SH-SY5Y (cell line): ENCODE results near the gene CACHD1.

Experiments
- GATA2 ChIP-seq: IDR thresholded peaks from 2 replicates; pipeline ENCODE4 v1.6.1; 2011; ENCODE audit warnings: mild to moderate bottlenecking, low read depth, low read length
- GATA3 ChIP-seq: IDR thresholded peaks from 2 replicates; pipeline ENCODE4 v1.6.1; 2011; ENCODE audit warnings: low read depth, mild to moderate bottlenecking, low read length, moderate library complexity

DNA sequence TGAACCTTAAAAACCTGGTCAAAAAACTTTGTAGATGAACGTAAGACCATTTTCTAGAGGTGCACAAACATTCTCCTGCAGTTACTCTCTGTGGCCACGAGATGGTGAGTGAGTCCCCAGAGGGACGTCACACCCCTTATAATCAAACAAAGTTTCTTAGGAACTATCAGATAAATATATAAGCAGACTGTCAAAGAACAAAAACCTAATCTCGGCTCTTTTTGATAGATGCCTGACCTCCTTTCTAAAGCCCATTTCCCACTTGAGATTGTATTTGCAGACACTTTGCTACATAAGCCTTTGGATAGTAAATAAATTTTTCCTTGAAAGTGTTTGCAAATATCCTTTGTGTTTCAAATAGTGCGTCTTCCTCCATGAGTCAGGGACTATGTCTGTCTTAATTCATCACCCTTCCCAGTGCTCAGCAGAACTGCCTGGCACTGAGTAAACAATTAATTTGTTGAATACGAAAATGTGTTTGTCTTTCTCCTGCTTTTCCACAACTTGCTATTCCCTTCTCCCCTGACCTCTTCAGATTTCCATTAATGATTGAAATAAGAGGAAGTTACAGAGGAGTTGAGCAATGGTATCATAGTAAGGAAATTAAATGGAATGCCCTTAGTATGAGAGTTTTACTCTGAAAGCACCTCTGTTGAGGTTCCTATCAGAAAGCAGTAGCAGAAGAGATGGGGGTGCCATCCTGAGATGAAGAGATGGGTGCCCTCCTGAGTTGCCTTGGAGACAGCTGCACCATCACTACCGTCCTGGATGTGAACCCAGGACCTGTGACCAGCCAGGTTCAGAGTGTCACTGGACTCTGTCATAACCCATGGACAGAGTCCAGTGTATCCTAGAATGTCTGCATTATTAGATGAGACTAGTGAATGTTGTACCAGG, 217.1 kb downstream of the CACHD1 start:
- TF ChIP-seq GATA3 (no peak), GATA2 (no peak)
